Hypothalamus (tissue), 51 donors: ENCODE data around the gene SMPD2.

Experiments
- DNase-seq, 51 donors: peaks; one replicate each; lab custom pipeline; 2025; lab: John Stamatoyannopoulos, UW

The SMPD2 gene

GRCh38 chr6:109482905-109483734, 42.6 kb downstream of the SMPD2 start, which contains the start of gene ZBTB24:
Gene ZBTB24, minus strand, starts transcription at chr6:109483219. Its CDS starts 1,193 bp downstream, at chr6:109482026.
- peak in 50 of 51 donors; percentile 39 to 93 (median 80) for DNase-seq

- DNase-seq, result no peak
These were observed 43.2 kb downstream of the SMPD2 start for GRCh38 chr6:109483735-109484057.

- no peak for DNase-seq
These were observed 43.6 kb downstream of the SMPD2 start for GRCh38 chr6:109484122-109484521.

GRCh38 chr6:109485266-109485935, 44.9 kb downstream of the SMPD2 start:
- no peak for DNase-seq

GRCh38 chr6:109486068-109486467, 45.5 kb downstream of the SMPD2 start:
- DNase-seq, result no peak

- no peak for DNase-seq
These were observed 47.5 kb downstream of the SMPD2 start for GRCh38 chr6:109488001-109488400.

GRCh38 chr6:109490713-109491112, 50.2 kb downstream of the SMPD2 start:
- no peak for DNase-seq

- DNase-seq, result no peak
These were observed 50.8 kb downstream of the SMPD2 start for GRCh38 chr6:109491207-109491938.
